Mesothelial cell of epicardium (in vitro differentiated cells): ENCODE measurements around the gene SLIT3. TPM values are rescaled to one million over a fixed set of nuclear protein-coding genes. Genes with fewer than 3 reads are reported as not detected.

ENCODE experiments used
- DNase-seq, 2 experiments: peaks; one replicate each; pipeline ENCODE4 v3.0.0; 2021; ENCODE audit warnings: low spot score in 2 of 2; ENCODE audit not compliant: unreplicated experiment in 2 of 2
- H3K27ac Mint-ChIP-seq: 2 replicates; pipeline ENCODE4 v1.8.0; 2021; ENCODE audit warnings: mixed read lengths
- H3K27me3 Mint-ChIP-seq: 2 replicates; pipeline ENCODE4 v1.8.0; 2021; ENCODE audit warnings: low read depth, mixed read lengths
- H3K36me3 Mint-ChIP-seq: 2 replicates; pipeline ENCODE4 v1.8.0; 2021; ENCODE audit warnings: mixed read lengths
- H3K4me1 Mint-ChIP-seq: 2 replicates; pipeline ENCODE4 v1.8.0; 2021; ENCODE audit warnings: mixed read lengths
- H3K4me3 Mint-ChIP-seq: 2 replicates; pipeline ENCODE4 v1.8.0; 2021; ENCODE audit warnings: mild to moderate bottlenecking, moderate library complexity, mixed read lengths
- H3K9me3 Mint-ChIP-seq: 2 replicates; pipeline ENCODE4 v1.8.0; 2021; ENCODE audit warnings: mixed read lengths
- CTCF ChIP-seq: fragments of 200-600 bp; sonication (generic); IDR thresholded peaks from one replicate; pipeline ENCODE4 v1.5.0; 2021; ENCODE audit warnings: antibody characterized with exemption; ENCODE audit not compliant: unreplicated experiment
- total RNA-seq: library from RNA; stranded (reverse); gene quantifications from 3 replicates; pipeline ENCODE4 v1.2.1, GENCODE V29; 2021

SLIT3 gene
- total RNA-seq, 1 donor from 2014 or later: 65.1 TPM

- Mint-ChIP-seq H3K9me3 (no peaks in the 10 kb centered on the region), H3K4me1 (peaks cover 22% of the 10 kb centered on the region), H3K27ac (no peak overlapping the region), H3K36me3 (peaks cover 6% of the 10 kb centered on the region), H3K27me3 (peaks cover 4% of the 10 kb centered on the region), H3K4me3 (no peak overlapping the region)
- TF ChIP-seq CTCF: no peak
- DNase-seq: no peak
Measured at GRCh38 chr5:168756453-168757391, 544.2 kb downstream of the SLIT3 start.

GRCh38 chr5:168755548-168756093 lies 545.3 kb downstream of the SLIT3 start:
- Mint-ChIP-seq H3K27ac (no peak overlapping the region), H3K4me3 (no peak overlapping the region), H3K9me3 (no peaks in the 10 kb centered on the region), H3K36me3 (peaks cover 6% of the 10 kb centered on the region), H3K27me3 (peaks cover 4% of the 10 kb centered on the region), H3K4me1 (peaks cover 22% of the 10 kb centered on the region)
- DNase-seq: no peak
- no peak for TF ChIP-seq CTCF

GRCh38 chr5:168753691-168754254 lies 547.2 kb downstream of the SLIT3 start:
- Mint-ChIP-seq H3K27ac (no peak overlapping the region), H3K27me3 (peaks cover 17% of the 10 kb centered on the region), H3K36me3 (peaks cover 14% of the 10 kb centered on the region), H3K4me3 (no peak overlapping the region), H3K4me1 (peaks cover 22% of the 10 kb centered on the region), H3K9me3 (no peaks in the 10 kb centered on the region)
- no peak for TF ChIP-seq CTCF
- DNase-seq: no peak

- no peak overlapping the region for H3K27ac Mint-ChIP-seq
- H3K27me3 Mint-ChIP-seq: peaks cover 28% of the 10 kb centered on the region
- no peak for DNase-seq
- H3K4me1 Mint-ChIP-seq: peaks cover 12% of the 10 kb centered on the region
- no peaks in the 10 kb centered on the region for H3K9me3 Mint-ChIP-seq
- peaks cover 22% of the 10 kb centered on the region for H3K36me3 Mint-ChIP-seq
- no peak for TF ChIP-seq CTCF
- no peak overlapping the region for H3K4me3 Mint-ChIP-seq
Measured at GRCh38 chr5:168752416-168753190, 548.3 kb downstream of the SLIT3 start.

GRCh38 chr5:168752012-168752411 lies 548.9 kb downstream of the SLIT3 start:
- DNase-seq: no peak
- H3K4me1 Mint-ChIP-seq: peaks cover 8% of the 10 kb centered on the region
- H3K27ac Mint-ChIP-seq: no peak overlapping the region
- TF ChIP-seq CTCF: no peak
- H3K27me3 Mint-ChIP-seq: peaks cover 29% of the 10 kb centered on the region
- no peak overlapping the region for H3K4me3 Mint-ChIP-seq
- no peaks in the 10 kb centered on the region for H3K9me3 Mint-ChIP-seq
- peaks cover 27% of the 10 kb centered on the region for H3K36me3 Mint-ChIP-seq
